CD8-positive, alpha-beta memory T cell (primary cell): ENCODE results near the gene IGFBP4. TPM values are rescaled to one million over a fixed set of nuclear protein-coding genes. Genes with fewer than 3 reads are reported as not detected.
A peak's percentile ranks its signal among the peaks of the same experiment; 100 is the strongest.

Source experiments
- CTCF ChIA-PET: fragments of 350-600 bp; sonication (Branson Sonifier 250); formaldehyde crosslinking; loops from one replicate; lab custom pipeline; 2021; ENCODE audit warnings: antibody characterized with exemption; lab: Charles Lee
- POLR2A ChIA-PET: fragments of 350-600 bp; sonication (Branson Sonifier 250); formaldehyde crosslinking; loops from one replicate; lab custom pipeline; 2021; ENCODE audit warnings: antibody characterized with exemption; lab: Charles Lee
- DNase-seq, 5 donors: peaks; one replicate each; pipeline versions ENCODE4 v3.0.0 to v3.0.0-alpha.2; 2020 to 2022; ENCODE audit warnings: mixed read lengths in 1 of 5
- H3K27ac ChIP-seq: one replicate; pipeline ENCODE4 v1.7.0; 2013; ENCODE audit warnings: low read depth, mild to moderate bottlenecking, low read length, moderate library complexity
- H3K27me3 ChIP-seq: 2 replicates; pipeline ENCODE4 v1.7.0; 2013; ENCODE audit warnings: low read length, mild to moderate bottlenecking; ENCODE audit not compliant: insufficient read depth, poor library complexity, severe bottlenecking
- H3K36me3 ChIP-seq: 2 replicates; pipeline ENCODE4 v1.7.0; 2013; ENCODE audit warnings: mild to moderate bottlenecking, low read length, moderate library complexity; ENCODE audit not compliant: insufficient read depth
- H3K4me1 ChIP-seq: 2 replicates; pipeline ENCODE4 v1.7.0; 2013; ENCODE audit warnings: mild to moderate bottlenecking, low read length, moderate library complexity; ENCODE audit not compliant: insufficient read depth
- H3K4me3 ChIP-seq: 2 replicates; pipeline ENCODE4 v1.7.0; 2013; ENCODE audit warnings: mild to moderate bottlenecking, low read length
- H3K9me3 ChIP-seq: 2 replicates; pipeline ENCODE4 v1.7.0; 2013; ENCODE audit warnings: mild to moderate bottlenecking, low read length
- H3K27ac Mint-ChIP-seq, 8 donors: one replicate each; pipeline ENCODE4 v1.8.0; 2020 to 2021; ENCODE audit warnings: mixed read lengths in 8 of 8, mild to moderate bottlenecking in 6 of 8, inconsistent platforms in 3 of 8, moderate library complexity in 3 of 8
- H3K27me3 Mint-ChIP-seq, 2 donors: one replicate each; pipeline ENCODE4 v1.8.0; 2020 to 2021; ENCODE audit warnings: mixed read lengths in 2 of 2, mild to moderate bottlenecking in 1 of 2, moderate library complexity in 1 of 2
- H3K36me3 Mint-ChIP-seq, 3 donors: one replicate each; pipeline ENCODE4 v1.8.0; 2020 to 2021; ENCODE audit warnings: mixed read lengths in 3 of 3, inconsistent platforms in 1 of 3, mild to moderate bottlenecking in 1 of 3
- H3K4me1 Mint-ChIP-seq, 3 donors: one replicate each; pipeline ENCODE4 v1.8.0; 2020 to 2021; ENCODE audit warnings: mixed read lengths in 3 of 3, inconsistent platforms in 1 of 3, mild to moderate bottlenecking in 1 of 3
- H3K4me3 Mint-ChIP-seq, 7 donors: one replicate each; pipeline ENCODE4 v1.8.0; 2020 to 2021; ENCODE audit warnings: mixed read lengths in 7 of 7, mild to moderate bottlenecking in 6 of 7, moderate library complexity in 4 of 7, inconsistent platforms in 2 of 7
- H3K9me3 Mint-ChIP-seq, 5 donors: one replicate each; pipeline ENCODE4 v1.8.0; 2020 to 2022; ENCODE audit warnings: mixed read lengths in 5 of 5, mild to moderate bottlenecking in 3 of 5, moderate library complexity in 2 of 5, inconsistent platforms in 1 of 5
- polyA plus RNA-seq: library from polyadenylated mRNA; unstranded; fragments of 300-500 nt; fragmentation: Illumina TruSeq; gene quantifications from one replicate; pipeline ENCODE4 v1.2.3, GENCODE V29; 2021
- total RNA-seq, 2 experiments: library from RNA; stranded (reverse); gene quantifications; one replicate each; pipeline ENCODE4 v1.2.3, GENCODE V29; 2021

Gene IGFBP4
- total and polyA plus RNA-seq, 3 experiments from 2014 or later, result 3.0 to 21.4 (median 3.2) TPM

- Mint-ChIP-seq H3K4me1 (peaks cover 2 to 8% (median 2%) of the 10 kb centered on the region in 3 donors), H3K4me3 (no peak overlapping the region), H3K36me3 (no peaks in the 10 kb centered on the region), H3K27me3 (peaks cover 0 to 6% of the 10 kb centered on the region in 2 donors), H3K9me3 (no peaks in the 10 kb centered on the region), H3K27ac (peak overlapping the region in 3 of 8 donors; percentile 24 to 43 (median 43))
- Histone ChIP-seq H3K27me3 (no peaks in the 10 kb centered on the region), H3K4me3 (no peak overlapping the region), H3K4me1 (peaks cover 1% of the 10 kb centered on the region), H3K27ac (no peak overlapping the region), H3K36me3 (no peaks in the 10 kb centered on the region), H3K9me3 (no peaks in the 10 kb centered on the region)
- no peak for DNase-seq
- POLR2A ChIA-PET, result no interaction called here
- CTCF ChIA-PET, result interaction anchor here (1.3 kb wide), 1 partner anchor 15 kb away, joined by 3 read pairs; no protein-coding TSS in a partner anchor
Observed at GRCh38 chr17:40432864-40433528, 10.3 kb upstream of the IGFBP4 start.

DNA sequence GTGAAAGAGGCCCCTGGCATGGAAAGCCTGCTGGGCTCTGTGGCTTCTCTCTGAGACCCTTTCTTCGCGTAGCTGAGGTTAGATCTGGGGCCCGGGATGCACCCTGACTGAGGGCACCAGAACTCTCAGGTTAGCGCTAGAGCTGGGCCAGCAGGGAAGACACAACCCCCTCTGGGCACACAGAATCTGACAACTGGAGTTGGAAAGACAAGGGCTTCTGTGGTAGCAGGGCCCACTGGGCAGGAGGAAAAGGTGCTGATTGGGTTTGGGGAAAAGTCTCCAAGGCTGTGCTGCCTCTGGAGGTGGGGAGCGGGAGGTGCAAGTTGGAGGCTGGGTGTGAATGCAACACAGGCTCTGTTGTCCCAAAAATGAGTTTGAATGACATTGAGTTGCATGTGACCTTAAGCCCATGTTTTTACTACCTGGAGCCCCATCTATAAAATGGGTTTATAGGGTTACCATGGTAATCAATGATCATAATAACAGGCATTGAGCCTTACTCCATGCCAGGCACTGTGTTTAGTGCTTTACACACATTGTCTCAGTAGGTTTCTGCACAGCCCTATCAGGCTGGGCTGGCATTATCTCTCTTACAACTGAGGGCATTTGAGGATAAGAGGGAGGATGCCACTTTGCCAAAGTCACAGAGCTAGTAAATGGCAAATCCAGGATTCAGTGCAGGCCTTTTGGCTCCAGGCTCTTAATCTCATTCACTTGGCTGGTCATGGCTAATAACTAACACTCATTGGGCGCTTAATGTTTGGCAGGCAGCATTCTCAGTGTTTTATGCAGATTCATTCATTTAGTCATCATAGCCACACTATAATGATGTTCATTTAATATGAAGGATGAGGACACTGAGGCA is 9.5 kb upstream of the IGFBP4 start:
- no peaks in the 10 kb centered on the region for H3K9me3 ChIP-seq
- ChIA-PET CTCF (interaction anchor here (1.0 to 1.3 kb wide), 2 partner anchors 14 to 18 kb away, joined by 3 read pairs; no protein-coding TSS in a partner anchor), POLR2A (no interaction called here)
- no peak overlapping the region for H3K4me3 ChIP-seq
- Mint-ChIP-seq H3K36me3 (no peaks in the 10 kb centered on the region), H3K9me3 (no peaks in the 10 kb centered on the region), H3K4me3 (no peak overlapping the region), H3K27me3 (peaks cover 0 to 6% of the 10 kb centered on the region in 2 donors), H3K4me1 (peaks cover 0 to 6% (median 2%) of the 10 kb centered on the region in 3 donors), H3K27ac (peak overlapping the region in 1 of 8 donors; percentile 42)
- no peaks in the 10 kb centered on the region for H3K36me3 ChIP-seq
- H3K27me3 ChIP-seq, result no peaks in the 10 kb centered on the region
- no peak overlapping the region for H3K27ac ChIP-seq
- no peak for DNase-seq
- no peaks in the 10 kb centered on the region for H3K4me1 ChIP-seq

DNA sequence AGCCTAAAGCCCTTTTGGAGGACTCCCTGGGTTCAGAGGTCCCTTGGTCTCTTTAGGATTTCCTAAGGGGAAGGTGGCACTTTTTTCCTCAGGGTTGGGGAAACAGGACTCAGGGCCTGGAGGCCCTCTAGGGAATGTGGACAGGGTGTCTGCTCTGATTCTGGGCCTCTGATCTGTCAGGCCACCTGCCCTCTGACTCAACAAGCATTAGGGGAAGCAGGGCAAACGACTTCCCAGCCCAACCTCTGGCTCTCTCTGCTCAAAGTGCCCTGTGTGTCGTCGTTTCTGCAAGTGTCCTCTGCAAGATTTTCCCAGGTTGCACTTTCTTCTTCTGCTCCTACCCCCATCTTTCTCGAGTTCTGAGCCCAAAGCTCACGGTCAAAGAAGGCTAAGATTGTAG is 6.6 kb upstream of the IGFBP4 start:
- Mint-ChIP-seq H3K27ac (no peak overlapping the region), H3K27me3 (no peaks in the 10 kb centered on the region), H3K4me3 (no peak overlapping the region), H3K4me1 (peaks cover 2 to 6% (median 3%) of the 10 kb centered on the region in 3 donors), H3K9me3 (no peaks in the 10 kb centered on the region), H3K36me3 (no peaks in the 10 kb centered on the region)
- CTCF ChIA-PET, result interaction anchor here (1.6 kb wide), 1 partner anchor 39 kb away, joined by 3 read pairs; no protein-coding TSS in a partner anchor
- POLR2A ChIA-PET, result no interaction called here
- DNase-seq, result peak in 1 of 5 donors; percentile 0
- no peaks in the 10 kb centered on the region for H3K36me3 ChIP-seq
- H3K27me3 ChIP-seq, result no peaks in the 10 kb centered on the region
- H3K9me3 ChIP-seq, result no peaks in the 10 kb centered on the region
- no peak overlapping the region for H3K4me3 ChIP-seq
- no peaks in the 10 kb centered on the region for H3K4me1 ChIP-seq
- no peak overlapping the region for H3K27ac ChIP-seq

GRCh38 chr17:40437095-40437732 is 6.0 kb upstream of the IGFBP4 start:
- Histone ChIP-seq H3K36me3 (no peaks in the 10 kb centered on the region), H3K27me3 (no peaks in the 10 kb centered on the region), H3K27ac (no peak overlapping the region), H3K4me1 (no peaks in the 10 kb centered on the region), H3K9me3 (no peaks in the 10 kb centered on the region), H3K4me3 (no peak overlapping the region)
- Mint-ChIP-seq H3K27me3 (no peaks in the 10 kb centered on the region), H3K27ac (no peak overlapping the region), H3K4me1 (peaks cover 2 to 6% (median 3%) of the 10 kb centered on the region in 3 donors), H3K4me3 (no peak overlapping the region), H3K36me3 (no peaks in the 10 kb centered on the region), H3K9me3 (no peaks in the 10 kb centered on the region)
- ChIA-PET CTCF (interaction anchor here (1.6 to 2.1 kb wide), 2 partner anchors 39 to 96 kb away, joined by 3 to 6 read pairs; no protein-coding TSS in a partner anchor), POLR2A (no interaction called here)
- peak in 1 of 5 donors; percentile 23 for DNase-seq

DNA sequence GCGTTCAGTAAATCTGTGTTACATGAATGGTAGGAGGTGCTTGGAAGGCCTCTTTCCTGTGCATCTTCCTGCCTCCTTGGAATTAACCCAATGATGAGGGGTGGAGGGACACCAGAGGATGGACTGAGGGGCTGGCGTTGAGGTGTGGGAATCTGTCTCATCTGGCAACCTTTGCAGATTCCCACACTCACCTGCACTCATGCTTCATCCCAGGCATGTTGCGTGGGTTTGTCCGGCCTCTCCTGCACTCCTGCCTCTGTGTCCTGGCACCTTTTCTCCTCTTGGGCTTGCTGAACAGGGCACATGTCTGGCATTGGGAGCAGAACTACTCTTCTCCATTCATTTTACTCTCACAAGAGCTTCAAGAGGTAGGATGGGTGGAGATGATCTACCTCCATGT is 3.1 kb upstream of the IGFBP4 start:
- peak overlapping the region in 1 of 8 donors; percentile 40 for H3K27ac Mint-ChIP-seq
- peaks cover 0 to 11% of the 10 kb centered on the region in 2 donors for H3K27me3 Mint-ChIP-seq
- CTCF ChIA-PET, result interaction anchor here (1.5 to 6.6 kb wide), 4 partner anchors 13 to 120 kb away, joined by 3 to 48 read pairs (median 8); no protein-coding TSS in a partner anchor
- Histone ChIP-seq H3K36me3 (no peaks in the 10 kb centered on the region), H3K4me3 (no peak overlapping the region), H3K27me3 (no peaks in the 10 kb centered on the region), H3K27ac (no peak overlapping the region), H3K4me1 (peaks cover 20% of the 10 kb centered on the region), H3K9me3 (no peaks in the 10 kb centered on the region)
- peak overlapping the region in 1 of 7 donors; percentile 44 for H3K4me3 Mint-ChIP-seq
- POLR2A ChIA-PET, result no interaction called here
- no peak for DNase-seq
- peaks cover 0 to 4% (median 0%) of the 10 kb centered on the region in 5 donors for H3K9me3 Mint-ChIP-seq
- H3K4me1 Mint-ChIP-seq, result peaks cover 19 to 23% (median 20%) of the 10 kb centered on the region in 3 donors
- peaks cover 0 to 3% (median 0%) of the 10 kb centered on the region in 3 donors for H3K36me3 Mint-ChIP-seq

DNA sequence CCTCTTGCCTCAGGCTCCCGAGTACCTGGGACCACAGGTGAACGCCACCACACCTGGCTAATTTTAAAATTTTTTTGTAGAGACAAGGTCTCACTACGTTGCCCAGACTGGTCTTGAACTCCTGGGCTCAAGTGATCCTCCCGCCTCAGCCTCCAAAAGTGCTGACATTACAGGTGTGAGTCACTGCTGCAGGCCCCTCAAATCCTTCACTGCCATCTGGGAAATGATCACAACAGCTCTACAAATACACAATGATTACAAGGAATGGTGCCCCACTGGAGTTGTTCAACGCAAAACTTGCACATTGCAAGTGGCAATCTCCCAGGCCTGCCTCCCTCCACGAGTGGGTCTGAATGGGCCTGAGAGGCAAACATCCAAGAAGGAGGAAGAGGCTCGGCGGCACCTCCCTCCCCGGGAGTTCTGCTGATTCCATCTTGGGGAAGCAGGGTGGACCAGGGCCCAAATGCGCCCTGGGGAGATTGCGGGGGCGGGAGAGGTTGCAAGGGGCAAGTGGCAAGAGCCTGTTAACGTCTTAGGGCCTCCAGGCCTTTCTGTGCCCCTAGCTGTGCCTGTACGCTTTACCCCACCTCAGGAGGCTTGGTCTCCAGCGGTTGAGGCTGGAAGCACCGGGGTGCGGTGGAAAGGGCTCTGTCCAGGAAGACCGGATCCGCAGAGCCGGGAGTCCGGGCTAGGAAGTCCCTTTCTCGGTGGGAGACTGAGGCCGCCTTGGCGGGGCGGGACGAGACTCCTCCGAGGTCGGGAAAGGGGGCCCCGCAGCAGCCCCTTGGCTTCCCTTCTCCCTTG is 656 bp upstream of the IGFBP4 start:
- Histone ChIP-seq H3K4me1 (peaks cover 29% of the 10 kb centered on the region), H3K36me3 (no peaks in the 10 kb centered on the region), H3K27me3 (no peaks in the 10 kb centered on the region), H3K27ac (peak overlapping the region; percentile 6), H3K4me3 (no peak overlapping the region), H3K9me3 (no peaks in the 10 kb centered on the region)
- peaks cover 0 to 3% (median 0%) of the 10 kb centered on the region in 3 donors for H3K36me3 Mint-ChIP-seq
- POLR2A ChIA-PET, result no interaction called here
- peaks cover 26 to 32% (median 26%) of the 10 kb centered on the region in 3 donors for H3K4me1 Mint-ChIP-seq
- H3K4me3 Mint-ChIP-seq, result peak overlapping the region; percentile 53 to 82 (median 68)
- CTCF ChIA-PET, result interaction anchor here (0.8 to 6.6 kb wide), 9 partner anchors 12 to 118 kb away, joined by 3 to 48 read pairs (median 4); no protein-coding TSS in a partner anchor
- H3K27me3 Mint-ChIP-seq, result peaks cover 0 to 11% of the 10 kb centered on the region in 2 donors
- H3K9me3 Mint-ChIP-seq, result peaks cover 0 to 4% (median 0%) of the 10 kb centered on the region in 5 donors
- peak overlapping the region in 5 of 8 donors; percentile 19 to 81 (median 58) for H3K27ac Mint-ChIP-seq
- DNase-seq, result no peak
